NCI-H1436 (cell line): ENCODE measurements around the gene TRIM50.
"Not testable (repeated sequence)": the region's sequence is repeated elsewhere in the genome, so short reads cannot be mapped to it uniquely, and the experiment has no call there.

Source experiments
- DNase-seq: peaks from one replicate; lab custom pipeline; 2025; lab: John Stamatoyannopoulos, UW

TRIM50 gene

GRCh38 chr7:73314271-73314670 lies 13.6 kb downstream of the TRIM50 start:
- DNase-seq, result no peak

GRCh38 chr7:73313521-73313906 lies 14.4 kb downstream of the TRIM50 start:
- DNase-seq, result no peak

- DNase-seq, result no peak
Observed at GRCh38 chr7:73312831-73313520, 14.9 kb downstream of the TRIM50 start.

- not testable (repeated sequence) for DNase-seq
Observed at GRCh38 chr7:73311421-73311820, 16.5 kb downstream of the TRIM50 start.

- DNase-seq, result peak; percentile 35
Observed at GRCh38 chr7:73308665-73309214, 19.1 kb downstream of the TRIM50 start, which contains the start of gene NSUN5. Gene NSUN5 (minus strand): TSS chr7:73308826. CDS start chr7:73308790, 36 bp downstream.

GRCh38 chr7:73308074-73308664 lies 19.7 kb downstream of the TRIM50 start:
- no peak for DNase-seq

- DNase-seq, result no peak
Observed at GRCh38 chr7:73307436-73307835, 20.4 kb downstream of the TRIM50 start.

- DNase-seq, result not testable (repeated sequence)
Observed at GRCh38 chr7:73304612-73305387, 23.1 kb downstream of the TRIM50 start.

- DNase-seq, result no peak
Observed at GRCh38 chr7:73304071-73304470, 23.8 kb downstream of the TRIM50 start.

GRCh38 chr7:73303546-73303945 lies 24.3 kb downstream of the TRIM50 start:
- no peak for DNase-seq

- DNase-seq, result not testable (repeated sequence)
Observed at GRCh38 chr7:73302846-73303245, 25.0 kb downstream of the TRIM50 start.

GRCh38 chr7:73301108-73301507 lies 26.8 kb downstream of the TRIM50 start:
- not testable (repeated sequence) for DNase-seq

- not testable (repeated sequence) for DNase-seq
Observed at GRCh38 chr7:73299812-73300211, 28.1 kb downstream of the TRIM50 start.

- not testable (repeated sequence) for DNase-seq
Observed at GRCh38 chr7:73297706-73298105, 30.2 kb downstream of the TRIM50 start.

GRCh38 chr7:73297235-73297634 lies 30.6 kb downstream of the TRIM50 start:
- DNase-seq, result not testable (repeated sequence)

- DNase-seq, result not testable (repeated sequence)
Observed at GRCh38 chr7:73277210-73277609, 50.7 kb downstream of the TRIM50 start.

GRCh38 chr7:73267813-73268212 lies 60.1 kb downstream of the TRIM50 start:
- not testable (repeated sequence) for DNase-seq

- not testable (repeated sequence) for DNase-seq
Observed at GRCh38 chr7:73266719-73267368, 61.0 kb downstream of the TRIM50 start.
